HepG2 (cell line): ENCODE results near the gene ADCY7. TPM values are rescaled to one million over a fixed set of nuclear protein-coding genes. Genes with fewer than 3 reads are reported as not detected.
A peak's percentile ranks its signal among the peaks of the same experiment; 100 is the strongest.

Source experiments
- ATAC-seq: fragments of 200-7000 bp; cut with Tn5 transposase; 3 replicates; pipeline ENCODE4 v1.9.1; 2020; ENCODE audit warnings: mild to moderate bottlenecking, moderate library complexity
- BruUV-seq: library from RNA; stranded (reverse); fragments of 400-500 nt; replicated peaks from 2 replicates; lab custom pipeline; 2021; lab: Mats Ljungman, UMichigan
- CTCF ChIA-PET: fragments of 300-600 bp; formaldehyde crosslinking; extraction: SDS; loops from one replicate; lab custom pipeline; 2021; ENCODE audit warnings: low total read pairs, inconsistent platforms, low intra/inter-chr PET ratio; lab: Yijun Ruan, JAX
- POLR2A ChIA-PET: fragments of 350-600 bp; sonication (Branson Sonifier 250); formaldehyde crosslinking; loops from one replicate; lab custom pipeline; 2020; ENCODE audit warnings: antibody characterized with exemption, inconsistent platforms; lab: Yijun Ruan, JAX
- DNase-seq: peaks from one replicate; pipeline ENCODE4 v3.0.0-alpha.2; 2015; ENCODE audit warnings: low spot score
- FAIRE-seq: peaks from 3 replicates; lab custom pipeline; 2011; peaks lifted over from hg19 to GRCh38; lab: Jason Lieb, UNC
- H2AFZ ChIP-seq: one replicate; pipeline ENCODE4 v1.6.1; 2011; ENCODE audit warnings: low read length, inconsistent platforms
- H3K27ac ChIP-seq: fragments of 300-600 bp; 3 replicates; pipeline ENCODE4 v1.8.0; 2011; ENCODE audit warnings: mixed run types, mild to moderate bottlenecking, mixed read lengths, low read length, inconsistent platforms; ENCODE audit not compliant: insufficient read depth; ENCODE audit errors: extremely low read length
- H3K27me3 ChIP-seq, 2 experiments: fragments of 200-600 bp in 1 of 2; 2 replicates in 1 of 2; 3 replicates in 1 of 2; pipeline versions ENCODE4 v1.6.0 to v1.8.0; 2011; ENCODE audit warnings: low read length in 2 of 2, mild to moderate bottlenecking in 2 of 2, moderate library complexity in 2 of 2, inconsistent platforms in 1 of 2; ENCODE audit not compliant: insufficient read depth in 2 of 2, control insufficient read depth in 1 of 2
- H3K36me3 ChIP-seq, 2 experiments: fragments of 200-600 bp in 1 of 2; replicated peaks in 1 of 2; 2 replicates in 1 of 2; 3 replicates in 1 of 2; pipeline versions ENCODE4 v1.5.1 to v1.8.0; 2011; ENCODE audit warnings: low read length in 2 of 2, inconsistent platforms in 1 of 2; ENCODE audit not compliant: insufficient read depth in 2 of 2, control insufficient read depth in 1 of 2
- H3K4me1 ChIP-seq: 2 replicates; pipeline ENCODE4 v1.5.1; 2012; ENCODE audit warnings: low read length, inconsistent platforms; ENCODE audit not compliant: insufficient read depth
- H3K4me2 ChIP-seq: 2 replicates; pipeline ENCODE4 v1.6.0; 2011; ENCODE audit warnings: low read depth, low read length, inconsistent platforms
- H3K4me3 ChIP-seq, 3 experiments: fragments of 200-600 bp in 1 of 3; sonication (generic), shearing (Covaris generic) in 1 of 3; replicated peaks in 1 of 3; 2 replicates each; pipeline ENCODE4 v1.5.1; 2011 to 2016; ENCODE audit warnings: low read length in 3 of 3, inconsistent platforms in 2 of 3, low read depth in 2 of 3, mild to moderate bottlenecking in 2 of 3, control low read depth in 1 of 3, mixed read lengths in 1 of 3; ENCODE audit not compliant: insufficient read depth in 1 of 3
- H3K79me2 ChIP-seq: one replicate; pipeline ENCODE4 v1.6.1; 2011; ENCODE audit warnings: low read length, inconsistent platforms; ENCODE audit not compliant: insufficient read depth
- H3K9ac ChIP-seq: 2 replicates; pipeline ENCODE4 v1.6.0; 2011; ENCODE audit warnings: mild to moderate bottlenecking, low read depth, low read length, inconsistent platforms; ENCODE audit not compliant: insufficient read depth
- H3K9me3 ChIP-seq: 2 replicates; pipeline ENCODE4 v1.5.1; 2012; ENCODE audit warnings: mild to moderate bottlenecking, low read length
- H4K20me1 ChIP-seq: 2 replicates; pipeline ENCODE4 v1.6.0; 2011; ENCODE audit warnings: inconsistent platforms, mild to moderate bottlenecking, low read length, moderate library complexity; ENCODE audit not compliant: insufficient read depth
- IKZF5 ChIP-seq: IDR thresholded peaks from 2 replicates; pipeline ENCODE4 v1.6.1; 2018; ENCODE audit warnings: missing genetic modification reagents, mild to moderate bottlenecking, missing compliant biosample characterization
- MAF1 ChIP-seq: sonication (generic); formaldehyde crosslinking; IDR thresholded peaks from 2 replicates; pipeline ENCODE4 v1.5.0; 2020; ENCODE audit warnings: missing genetic modification reagents, borderline replicate concordance
- TRAFD1 ChIP-seq: sonication (generic); formaldehyde crosslinking; IDR thresholded peaks from 2 replicates; pipeline ENCODE4 v1.5.1; 2020; ENCODE audit warnings: missing genetic modification reagents, mild to moderate bottlenecking, borderline replicate concordance
- ZNF207 ChIP-seq: fragments of 450-650 bp; IDR thresholded peaks from 2 replicates; pipeline ENCODE4 v1.6.1; 2016; ENCODE audit warnings: antibody characterized with exemption, borderline replicate concordance
- WGBS: methylation state at CpG from one replicate; pipeline ENCODE4 v1.1.6; 2017; ENCODE audit warnings: low lambda C conversion rate; 5-methylcytosine and 5-hydroxymethylcytosine counted together
- in situ Hi-C: cut with HindIII; loops from 2 replicates; pipeline ENCODE4 v1.10.0; 2017; ENCODE audit warnings: low pct_unique_long_range_greater_than_20kb; ENCODE audit not compliant: extremely low pct_ligation_motif_present
- intact Hi-C: fragments of 100-400 bp; cut with micrococcal nuclease; formaldehyde crosslinking; loops from one replicate; pipeline ENCODE4 v1.10.0; 2022; ENCODE audit not compliant: unreplicated experiment
- polyA plus RNA-seq, 8 experiments: library from polyadenylated mRNA; depleted of rRNA in 3 of 8; stranded (reverse) in 7 of 8; unstranded in 1 of 8; fragments of >200 nt; fragmentation: Illumina TruSeq in 4 of 8; extraction: Trizol in 4 of 8; gene quantifications; 2 replicates each; pipeline versions ENCODE4 v1.2.1 to v1.2.3, GENCODE V29; 2011 to 2016; ENCODE audit warnings: low read depth in 4 of 8, missing spikeins in 1 of 8, mixed read lengths in 1 of 8; ENCODE audit not compliant: insufficient read depth in 1 of 8
- total RNA-seq, 5 experiments: library from RNA; depleted of rRNA; stranded (reverse); fragments of >200 nt; fragmentation: Illumina TruSeq; extraction: Trizol; gene quantifications; 2 replicates each; pipeline ENCODE4 v1.2.3, GENCODE V29; 2016; ENCODE audit warnings: low read depth in 1 of 5

The ADCY7 gene
- total and polyA plus RNA-seq, 2 of the 13 experiments (the other 11 are each of a cell fraction or from before 2014, with no cell fraction given) = 2.2 to 4.3 TPM

GRCh38 chr16:50315346-50315997, 49.1 kb downstream of the ADCY7 start (continued):
- TF ChIP-seq ZNF207 (no peak), MAF1 (CRISPR knock-in tag) (no peak)

GRCh38 chr16:50316102-50316847, 49.9 kb downstream of the ADCY7 start:
- FAIRE-seq (no peak), ATAC-seq (no peak), DNase-seq (no peak)
- in situ Hi-C loops (no loop called here), intact Hi-C loops (no loop called here)
- H3K4me3 ChIP-seq = no peak overlapping the region
- TF ChIP-seq IKZF5 (CRISPR knock-in tag) (no peak), TRAFD1 (CRISPR knock-in tag) (0 out of 2 replicates have a peak, but pooled peaks have one; percentile 13)
- WGBS = 97% methylated on average over 12 of the region's 12 CpGs
- peaks cover 29 to 59% of the 10 kb centered on the region in 2 experiments for H3K36me3 ChIP-seq
- H3K9ac ChIP-seq = no peak overlapping the region
- H3K79me2 ChIP-seq = no peaks in the 10 kb centered on the region
- no peak overlapping the region for H3K27ac ChIP-seq
- BruUV-seq = no TSS peak
- H4K20me1 ChIP-seq = no peaks in the 10 kb centered on the region
- no peak overlapping the region for H2AFZ ChIP-seq
- no peaks in the 10 kb centered on the region for H3K27me3 ChIP-seq
- POLR2A ChIA-PET = no interaction called here
- no peak overlapping the region for H3K4me2 ChIP-seq
- H3K9me3 ChIP-seq = no peaks in the 10 kb centered on the region
- CTCF ChIA-PET = no interaction called here
- peaks cover 35% of the 10 kb centered on the region for H3K4me1 ChIP-seq
